K562 (cell line): ENCODE measurements around the gene EVI5. TPM values are rescaled to one million over a fixed set of nuclear protein-coding genes. Genes with fewer than 3 reads are reported as not detected.
A peak's percentile ranks its signal among the peaks of the same experiment; 100 is the strongest.

Experiments
- CBX5 ChIP-seq: IDR thresholded peaks from 2 replicates; pipeline ENCODE4 v1.6.1; 2014; ENCODE audit warnings: low read depth, borderline replicate concordance
- EHMT2 ChIP-seq: fragments of 450-650 bp; IDR thresholded peaks from 2 replicates; pipeline ENCODE4 v1.6.1; 2018; ENCODE audit warnings: antibody characterized with exemption
- FIP1L1 ChIP-seq: fragments of 200-400 bp; formaldehyde crosslinking; IDR thresholded peaks from 2 replicates; pipeline ENCODE4 v1.6.1; 2018; ENCODE audit warnings: mild to moderate bottlenecking, low read depth, low read length; ENCODE audit not compliant: poor library complexity, severe bottlenecking
- FOXK2 ChIP-seq, 2 experiments: fragments of 450-650 bp; IDR thresholded peaks in 1 of 2; conservative IDR thresholded peaks in 1 of 2; 2 replicates each; pipeline ENCODE4 v1.6.1; 2016; ENCODE audit warnings: low read depth in 2 of 2, mild to moderate bottlenecking in 1 of 2
- HNRNPL ChIP-seq: fragments of 200-400 bp; formaldehyde crosslinking; IDR thresholded peaks from 2 replicates; pipeline ENCODE4 v1.6.1; 2017; ENCODE audit warnings: low read depth, mild to moderate bottlenecking, low read length
- MAFG ChIP-seq: fragments of 450-650 bp; conservative IDR thresholded peaks from 2 replicates; pipeline ENCODE4 v1.6.1; 2016; ENCODE audit warnings: missing genetic modification characterization, missing compliant biosample characterization
- SLC30A9 ChIP-seq: fragments of 250-450 bp; sonication (Bioruptor Pico); IDR thresholded peaks from 2 replicates; pipeline ENCODE4 v1.8.0; 2022; ENCODE audit warnings: mild to moderate bottlenecking, moderate library complexity
- SOX6 ChIP-seq: fragments of 450-650 bp; IDR thresholded peaks from 2 replicates; pipeline ENCODE4 v1.6.1; 2014; ENCODE audit warnings: mild to moderate bottlenecking
- TAF1 ChIP-seq: IDR thresholded peaks from 2 replicates; pipeline ENCODE4 v1.6.1; 2011; ENCODE audit warnings: mild to moderate bottlenecking, low read length, moderate library complexity; ENCODE audit not compliant: insufficient read depth, control insufficient read depth, severe bottlenecking; ENCODE audit errors: extremely low read depth
- TCF7L2 ChIP-seq: fragments of 150-350 bp; IDR thresholded peaks from 2 replicates; pipeline ENCODE4 v1.6.1; 2016; ENCODE audit warnings: low read depth, mild to moderate bottlenecking, low read length, moderate library complexity
- ZFP36 ChIP-seq: fragments of 150-350 bp; IDR thresholded peaks from 2 replicates; pipeline ENCODE4 v1.6.1; 2018; ENCODE audit warnings: low read length, low read depth; ENCODE audit not compliant: partially characterized antibody
- ZNF324 ChIP-seq: fragments of 250-450 bp; sonication (Bioruptor Pico); IDR thresholded peaks from 2 replicates; pipeline ENCODE4 v1.4.0; 2020; ENCODE audit warnings: mild to moderate bottlenecking
- ZNF347 ChIP-seq: fragments of 450-650 bp; formaldehyde crosslinking; IDR thresholded peaks from 2 replicates; pipeline ENCODE4 v1.4.0; 2020; ENCODE audit warnings: low read depth, mild to moderate bottlenecking, moderate library complexity
- polyA plus RNA-seq, 8 experiments: library from polyadenylated mRNA; depleted of rRNA in 4 of 8; stranded (reverse) in 5 of 8; unstranded in 3 of 8; fragments of >200 nt; fragmentation: Nextera tagmentation in 2 of 8; fragmentation: Illumina TruSeq in 1 of 8; extraction: Ambion mirVana in 2 of 8; extraction: Trizol in 1 of 8; gene quantifications; 2 replicates each; pipeline versions ENCODE4 v1.2.1 to v1.2.3, GENCODE V29; 2011 to 2014; ENCODE audit warnings: inconsistent platforms in 1 of 8, missing spikeins in 1 of 8
- total RNA-seq, 7 experiments: library from RNA; depleted of rRNA in 6 of 7; stranded (reverse); fragments of >200 nt in 6 of 7; fragmentation: Illumina TruSeq in 2 of 7; extraction: Trizol in 2 of 7; gene quantifications; 2 replicates each; pipeline versions ENCODE4 v1.2.1 to v1.2.3, GENCODE V29; 2011 to 2021; ENCODE audit warnings: low replicate concordance in 1 of 7
- TF ChIP-seq, protein P1 (sequence below), 2 experiments: fragments of 450-650 bp in 1 of 2; sonication (generic) in 1 of 2; formaldehyde crosslinking in 1 of 2; IDR thresholded peaks; 2 replicates each; pipeline versions ENCODE4 v1.7.1 to v1.9.0; 2016 to 2022; ENCODE audit warnings: inconsistent platforms in 1 of 2, mild to moderate bottlenecking in 1 of 2, missing genetic modification reagents in 1 of 2

Gene EVI5
- total and polyA plus RNA-seq, 9 of the 15 experiments (the other 6 are each of a cell fraction or from before 2014, with no cell fraction given) = 1.7 to 50.1 (median 13.7) TPM

DNA sequence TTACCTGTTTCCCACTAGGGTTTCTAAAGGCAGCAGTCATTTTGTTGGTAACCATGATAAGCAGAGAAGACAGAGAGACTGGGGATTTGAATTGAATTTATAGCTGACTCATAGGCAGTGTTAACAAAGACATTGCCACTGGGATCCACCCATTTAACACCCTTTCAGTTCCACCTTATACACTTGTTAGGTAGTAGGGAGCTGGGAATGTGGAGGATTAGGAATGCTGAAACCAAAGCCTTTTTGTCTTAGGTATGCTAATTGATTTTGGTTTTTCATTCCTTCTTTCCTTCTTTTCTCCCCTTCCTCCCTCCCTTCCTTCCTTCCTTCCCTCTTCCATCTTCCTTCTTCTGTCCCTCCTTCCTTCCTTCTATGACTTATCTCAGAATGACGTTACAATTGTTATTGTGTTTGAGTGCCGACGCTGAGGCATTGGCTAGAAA is 7.5 kb upstream of the EVI5 start (continued):
- TF ChIP-seq, protein P1, sequence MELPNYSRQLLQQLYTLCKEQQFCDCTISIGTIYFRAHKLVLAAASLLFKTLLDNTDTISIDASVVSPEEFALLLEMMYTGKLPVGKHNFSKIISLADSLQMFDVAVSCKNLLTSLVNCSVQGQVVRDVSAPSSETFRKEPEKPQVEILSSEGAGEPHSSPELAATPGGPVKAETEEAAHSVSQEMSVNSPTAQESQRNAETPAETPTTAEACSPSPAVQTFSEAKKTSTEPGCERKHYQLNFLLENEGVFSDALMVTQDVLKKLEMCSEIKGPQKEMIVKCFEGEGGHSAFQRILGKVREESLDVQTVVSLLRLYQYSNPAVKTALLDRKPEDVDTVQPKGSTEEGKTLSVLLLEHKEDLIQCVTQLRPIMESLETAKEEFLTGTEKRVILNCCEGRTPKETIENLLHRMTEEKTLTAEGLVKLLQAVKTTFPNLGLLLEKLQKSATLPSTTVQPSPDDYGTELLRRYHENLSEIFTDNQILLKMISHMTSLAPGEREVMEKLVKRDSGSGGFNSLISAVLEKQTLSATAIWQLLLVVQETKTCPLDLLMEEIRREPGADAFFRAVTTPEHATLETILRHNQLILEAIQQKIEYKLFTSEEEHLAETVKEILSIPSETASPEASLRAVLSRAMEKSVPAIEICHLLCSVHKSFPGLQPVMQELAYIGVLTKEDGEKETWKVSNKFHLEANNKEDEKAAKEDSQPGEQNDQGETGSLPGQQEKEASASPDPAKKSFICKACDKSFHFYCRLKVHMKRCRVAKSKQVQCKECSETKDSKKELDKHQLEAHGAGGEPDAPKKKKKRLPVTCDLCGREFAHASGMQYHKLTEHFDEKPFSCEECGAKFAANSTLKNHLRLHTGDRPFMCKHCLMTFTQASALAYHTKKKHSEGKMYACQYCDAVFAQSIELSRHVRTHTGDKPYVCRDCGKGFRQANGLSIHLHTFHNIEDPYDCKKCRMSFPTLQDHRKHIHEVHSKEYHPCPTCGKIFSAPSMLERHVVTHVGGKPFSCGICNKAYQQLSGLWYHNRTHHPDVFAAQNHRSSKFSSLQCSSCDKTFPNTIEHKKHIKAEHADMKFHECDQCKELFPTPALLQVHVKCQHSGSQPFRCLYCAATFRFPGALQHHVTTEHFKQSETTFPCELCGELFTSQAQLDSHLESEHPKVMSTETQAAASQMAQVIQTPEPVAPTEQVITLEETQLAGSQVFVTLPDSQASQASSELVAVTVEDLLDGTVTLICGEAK (IDR thresholded peaks at IDR 0.05) = peak; percentile 30; the same call in 1 of the 2 replicates
- TF ChIP-seq, protein P1 (CRISPR knock-in tag; IDR thresholded peaks at IDR 0.05) = no peak
- TF ChIP-seq SOX6 (peak; percentile 88), MAFG (peak; percentile 95), ZFP36 (no peak), TAF1 (no peak), EHMT2 (peak; percentile 93), FOXK2 (conservative IDR thresholded peaks at IDR 0.05 in 1 of 2, IDR thresholded peaks at IDR 0.05 in 1 of 2; ENCODE audit: low read depth in 2 of 2) (peak; percentile 38 to 64; a peak in 2 of 4 replicates), FIP1L1 (no peak), HNRNPL (no peak), ZNF324 (CRISPR knock-in tag) (no peak), ZNF347 (CRISPR knock-in tag) (no peak), CBX5 (no peak), TCF7L2 (no peak), SLC30A9 (CRISPR knock-in tag) (no peak)
